Stimulated activated CD8-positive, alpha-beta memory T cell treated with anti-CD3 and anti-CD28 coated beads, Interleukin-15, amount 100 ng/mL, for 24 hours (primary cell): ENCODE results near the gene RXFP1.
"Not testable (repeated sequence)": the region's sequence is repeated elsewhere in the genome, so short reads cannot be mapped to it uniquely, and the experiment has no call there.

Experiments used
- DNase-seq: peaks from one replicate; pipeline ENCODE4 v3.0.0-alpha.2; 2020; ENCODE audit warnings: low read depth

The RXFP1 gene

DNA sequence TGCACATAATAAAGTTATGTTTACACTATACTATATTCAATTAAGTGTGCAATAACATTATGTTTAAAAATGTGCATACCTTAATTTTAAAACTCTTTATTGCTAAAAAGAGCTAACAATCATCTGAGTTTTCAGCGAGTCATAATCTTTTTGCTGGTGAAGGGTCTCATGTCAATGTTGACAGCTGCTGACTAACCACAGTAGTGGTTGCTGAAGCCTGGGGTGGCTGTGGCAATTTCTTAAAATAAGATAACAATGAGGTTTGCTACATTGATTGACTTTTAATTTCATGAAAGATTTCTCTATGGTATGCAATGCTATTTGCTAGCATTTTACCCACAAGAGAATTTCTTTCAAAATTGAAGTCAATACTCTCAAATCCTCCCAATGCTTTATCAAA lies 91.4 kb downstream of the RXFP1 start:
- no peak for DNase-seq

DNA sequence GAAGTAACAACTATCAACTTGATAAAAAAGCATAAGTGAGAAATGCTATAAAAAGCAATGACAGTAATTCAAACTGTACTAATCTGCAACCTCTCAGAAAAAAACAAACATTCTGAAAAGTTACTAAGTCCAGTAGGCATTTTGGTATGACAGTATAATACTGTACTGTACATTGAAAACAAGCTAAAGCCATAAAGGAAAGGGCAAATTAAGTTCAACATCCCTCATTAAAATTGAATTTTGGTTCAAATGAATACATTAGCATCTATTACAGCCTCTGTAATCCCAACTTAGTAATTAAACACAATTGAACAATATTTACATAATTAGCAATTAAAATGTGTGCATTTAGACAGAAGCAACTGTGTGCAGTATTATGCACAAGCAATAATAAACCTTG lies 96.3 kb downstream of the RXFP1 start:
- no peak for DNase-seq

DNA sequence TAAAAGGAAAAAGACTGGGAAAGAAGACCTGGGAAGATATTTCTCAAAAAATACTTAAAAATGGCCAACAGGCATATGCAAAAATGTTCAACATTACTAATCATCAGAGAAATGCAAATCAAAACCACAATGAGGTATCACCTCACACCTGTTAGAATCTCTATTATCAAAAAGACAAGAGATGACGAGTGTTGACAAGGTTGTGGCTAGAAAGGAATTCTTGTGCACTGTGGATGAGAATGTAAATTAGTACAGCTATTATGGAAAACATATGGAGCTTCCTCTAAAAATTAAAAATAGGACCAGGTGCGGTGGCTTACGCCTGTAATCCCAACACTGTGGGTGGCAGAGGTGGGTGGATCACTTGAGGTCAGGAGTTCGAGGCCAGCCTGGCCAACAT lies 100.0 kb downstream of the RXFP1 start:
- DNase-seq, result no peak

DNA sequence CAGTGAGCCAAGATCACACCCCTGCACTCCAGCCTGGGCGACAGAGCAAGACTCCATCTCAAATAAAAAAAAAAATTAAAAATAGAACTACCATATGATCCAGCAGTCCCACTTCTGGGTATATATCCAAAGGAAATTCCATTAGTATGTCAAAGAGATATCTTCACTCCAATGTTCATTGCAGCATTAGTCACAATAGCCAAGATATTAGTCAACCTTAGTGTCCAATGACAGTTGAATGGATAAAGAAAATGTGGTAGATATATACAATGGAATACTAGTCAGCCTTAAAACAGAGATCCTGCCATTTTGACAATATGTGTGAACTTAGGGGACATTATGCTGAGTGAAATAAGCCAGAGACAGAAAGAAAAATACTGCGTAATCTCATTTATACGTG lies 100.6 kb downstream of the RXFP1 start:
- no peak for DNase-seq

DNA sequence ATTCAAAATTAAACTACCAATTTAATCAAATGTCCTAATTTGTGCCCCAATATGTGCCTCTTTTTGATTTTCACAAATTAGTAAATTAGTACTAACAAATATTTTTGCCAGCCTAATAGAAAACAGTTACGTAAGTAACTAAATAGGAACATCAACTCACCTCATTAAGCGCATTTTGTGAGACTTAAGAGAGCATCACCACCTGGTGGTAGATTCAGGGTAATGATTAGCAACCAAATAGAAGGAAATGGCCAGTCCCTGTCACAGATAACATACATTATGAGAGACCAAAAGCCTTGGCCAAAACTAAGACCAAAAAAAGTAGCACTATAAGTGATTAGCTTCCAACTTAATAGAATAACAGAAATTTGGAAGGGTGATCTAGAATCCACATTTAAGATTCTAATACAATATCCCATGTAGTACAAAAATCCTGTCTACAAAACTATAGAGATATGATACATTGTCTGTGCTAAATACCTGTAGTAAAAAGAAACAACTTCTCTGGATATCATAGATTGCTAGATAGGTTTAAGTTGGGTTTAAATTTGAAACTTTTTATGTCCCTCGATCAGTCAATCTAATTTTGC lies 103.3 kb downstream of the RXFP1 start:
- no peak for DNase-seq

- DNase-seq, result no peak
These were observed 103.9 kb downstream of the RXFP1 start for GRCh38 chr4:158625544-158625943.

GRCh38 chr4:158630893-158631292 lies 109.2 kb downstream of the RXFP1 start:
- DNase-seq, result no peak

DNA sequence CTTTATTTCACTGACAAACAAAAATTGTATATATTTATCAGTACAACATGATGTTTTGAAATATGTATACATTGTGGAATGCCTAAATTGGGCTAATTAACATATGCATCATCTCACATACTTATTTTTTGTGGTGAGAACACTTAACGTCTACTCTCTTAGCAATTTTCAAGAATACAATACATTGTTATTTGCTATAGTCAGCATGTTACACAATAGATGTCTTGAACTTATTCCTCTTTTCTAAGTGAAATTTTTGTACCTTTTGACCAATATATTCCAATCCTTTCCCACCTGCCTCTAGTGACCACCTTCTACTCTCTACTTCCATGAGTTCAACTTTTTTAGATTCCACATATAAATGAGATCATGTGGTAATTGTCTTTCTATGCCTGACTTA lies 114.9 kb downstream of the RXFP1 start:
- no peak for DNase-seq

DNA sequence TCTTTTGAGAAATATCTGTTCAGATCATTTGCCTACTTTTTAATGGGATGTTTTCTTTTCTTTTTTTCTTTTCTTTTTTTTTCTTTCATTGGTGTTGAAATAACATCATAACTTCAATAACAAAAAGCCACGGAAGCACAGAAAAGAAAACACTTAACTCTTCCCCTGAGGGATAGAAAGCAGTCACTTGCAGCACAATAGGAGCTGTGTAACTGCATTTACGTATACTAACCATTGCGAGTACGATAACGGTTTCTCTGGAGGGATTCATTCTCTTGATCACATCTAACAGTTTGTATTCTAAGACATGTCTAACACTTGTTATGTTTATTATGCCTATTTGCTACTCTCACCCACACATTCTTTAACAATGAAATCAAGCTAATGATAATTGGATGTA lies 122.7 kb downstream of the RXFP1 start:
- no peak for DNase-seq

GRCh38 chr4:158644760-158645159 lies 123.1 kb downstream of the RXFP1 start:
- DNase-seq, result no peak

- no peak for DNase-seq
These were observed 127.5 kb downstream of the RXFP1 start for GRCh38 chr4:158649111-158649680.

- no peak for DNase-seq
These were observed 131.2 kb downstream of the RXFP1 start for GRCh38 chr4:158652920-158653319.

DNA sequence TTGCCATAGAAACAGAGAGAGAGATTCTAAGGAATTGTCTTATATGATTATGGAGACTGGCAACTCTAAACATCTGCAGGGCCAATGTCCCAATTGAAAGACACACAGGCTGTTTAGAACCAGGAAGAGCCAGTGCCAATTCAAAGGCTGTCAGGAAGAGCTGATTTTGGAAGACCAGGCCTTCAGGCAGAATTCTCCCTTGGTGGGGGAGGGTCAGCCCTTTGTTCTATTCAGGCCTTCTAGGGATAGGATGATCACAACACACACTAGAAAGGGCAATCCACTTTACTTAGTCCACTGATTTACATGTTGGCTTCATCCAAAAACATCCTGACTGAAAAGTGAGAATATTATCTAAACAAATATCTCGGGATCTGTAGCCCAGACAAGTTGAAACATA lies 134.8 kb downstream of the RXFP1 start:
- no peak for DNase-seq

DNA sequence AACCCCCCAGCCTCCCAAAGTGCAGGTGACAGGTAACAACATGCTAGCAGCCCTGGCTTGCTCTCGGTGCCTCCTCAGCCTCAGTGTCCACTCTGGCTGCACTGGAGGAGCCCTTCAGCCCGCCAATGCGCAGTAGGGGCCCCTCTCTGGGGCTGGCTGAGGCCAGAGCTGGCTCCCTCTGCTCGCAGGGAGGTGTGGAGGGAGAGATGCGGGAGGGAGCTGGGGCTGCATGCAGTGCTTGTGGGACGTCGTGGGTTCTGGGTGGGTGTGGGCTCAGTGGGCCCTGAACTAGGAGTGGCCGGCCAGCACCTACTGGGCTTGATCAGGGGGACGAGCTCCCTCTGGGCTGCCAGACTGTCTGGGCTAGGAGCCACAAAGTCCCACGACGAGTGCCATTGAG lies 135.6 kb downstream of the RXFP1 start:
- no peak for DNase-seq

DNA sequence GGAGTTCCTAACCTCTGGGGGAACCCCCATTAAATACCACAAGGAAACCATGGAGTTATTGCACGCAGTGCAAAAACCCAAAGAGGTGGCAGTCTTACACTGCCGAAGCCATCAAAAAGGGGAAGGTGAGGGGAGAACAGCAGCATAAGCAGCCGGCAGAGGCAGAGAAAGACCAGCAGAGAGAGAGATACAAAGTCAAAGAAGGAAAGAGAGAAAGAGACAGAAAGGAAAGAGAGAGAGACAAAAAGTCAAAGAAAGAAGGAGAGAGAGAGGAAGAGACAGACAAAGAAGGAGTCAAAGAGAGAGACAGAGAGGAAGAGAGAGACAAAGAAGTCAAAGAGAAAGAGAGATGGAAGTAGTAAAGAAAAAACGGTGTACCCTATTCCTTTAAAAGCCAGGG lies 141.6 kb downstream of the RXFP1 start:
- DNase-seq, result not testable (repeated sequence)

GRCh38 chr4:158663707-158664625 lies 142.3 kb downstream of the RXFP1 start:
- DNase-seq, result not testable (repeated sequence)

GRCh38 chr4:158664806-158665205 lies 143.1 kb downstream of the RXFP1 start:
- DNase-seq, result no peak

- DNase-seq, result no peak
These were observed 145.2 kb downstream of the RXFP1 start for GRCh38 chr4:158666892-158667291.

GRCh38 chr4:158667651-158668198 lies 146.0 kb downstream of the RXFP1 start:
- no peak for DNase-seq

DNA sequence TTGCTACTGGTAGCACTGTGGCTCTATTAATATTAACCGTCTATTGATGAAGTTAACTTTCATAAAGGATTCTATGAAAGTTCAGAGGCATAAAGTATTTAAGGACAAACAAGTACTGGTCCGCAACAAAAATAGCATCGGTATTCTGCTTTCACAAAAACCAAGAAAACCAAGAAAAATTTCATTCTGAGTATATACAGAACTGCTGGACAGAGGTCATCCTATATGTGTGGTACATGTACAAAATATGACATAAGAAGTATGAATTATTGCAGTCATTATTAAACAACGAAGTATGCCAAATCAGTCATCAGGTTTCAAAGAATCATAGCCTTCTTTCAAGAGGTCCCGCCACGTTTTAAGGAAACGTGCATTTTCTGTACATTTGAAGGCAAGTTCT lies 147.6 kb downstream of the RXFP1 start:
- no peak for DNase-seq

GRCh38 chr4:158670975-158671664 lies 149.4 kb downstream of the RXFP1 start:
- DNase-seq, result peak; percentile 21

GRCh38 chr4:158671665-158671914 lies 149.9 kb downstream of the RXFP1 start, which contains the start of gene C4orf46:
Gene C4orf46, minus strand, starts transcription at chr4:158671887. Its CDS starts 86 bp downstream, at chr4:158671801.
- no peak for DNase-seq
